ENCODE measurements around the gene PLXNA2. TPM values are rescaled to one million over a fixed set of nuclear protein-coding genes. Genes with fewer than 3 reads are reported as not detected.
A peak's percentile ranks its signal among the peaks of the same experiment; 100 is the strongest.

The PLXNA2 gene
- total and polyA plus RNA-seq, 2 of the 8 experiments (the other 6 are each of a cell fraction or from before 2014, with no cell fraction given) = 0.33 to 1.5 TPM

DNA sequence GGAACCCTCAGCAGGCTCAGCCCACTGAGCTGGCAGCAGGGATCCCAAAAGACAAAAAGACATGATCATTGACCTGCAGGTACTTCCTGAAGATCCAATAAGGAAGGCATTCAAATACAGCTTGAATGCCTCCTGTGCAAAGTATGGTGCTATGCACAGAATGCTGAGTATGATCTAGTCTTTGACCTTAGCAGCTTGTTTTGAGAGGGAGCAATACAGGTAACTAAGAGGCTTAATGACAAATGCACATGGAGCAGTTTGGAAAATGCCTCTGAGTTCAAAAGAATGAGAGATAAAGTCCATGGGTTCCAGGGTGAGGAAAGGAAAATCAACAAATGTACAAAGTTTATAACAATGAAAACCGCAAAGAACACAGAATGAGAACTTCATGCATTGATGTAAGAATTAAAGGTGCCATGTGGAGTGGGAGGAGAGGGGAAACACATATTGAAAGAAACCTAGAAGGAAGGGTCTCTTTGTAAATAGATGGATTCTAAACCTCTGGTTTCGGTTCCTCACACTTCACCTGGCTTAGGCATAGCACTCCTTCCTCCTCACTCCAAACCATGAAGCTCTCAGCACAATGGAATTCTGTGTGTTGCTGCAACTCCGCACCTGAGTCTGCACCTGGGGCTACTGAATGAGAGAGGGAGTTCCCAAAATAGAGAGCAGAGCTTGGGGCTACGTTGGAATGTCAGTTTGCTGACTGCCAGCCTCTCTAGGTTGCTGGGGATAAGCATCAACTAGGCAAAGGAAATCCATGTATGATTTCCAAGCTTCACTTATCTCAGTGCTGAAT is 77.6 kb downstream of the PLXNA2 start:
- Histone ChIP-seq H3K4ac (replicated peaks; ENCODE audit: insufficient read length, low read depth, low read length) (no peak overlapping the region), H3K9ac (replicated peaks in 1 of 4; ENCODE audit: extremely low read depth in 1 of 4, low read depth in 3 of 4, low read length in 3 of 4) (no peak overlapping the region), H4K8ac (ENCODE audit: extremely low read depth, insufficient read depth, low read length) (no peak overlapping the region), H3K23me2 (ENCODE audit: low read depth, low read length) (no peaks in the 10 kb centered on the region), H3K23ac (ENCODE audit: insufficient read length) (no peak overlapping the region), H4K91ac (replicated peaks; ENCODE audit: insufficient read length, low read length) (no peak overlapping the region), H3K4me1 (replicated peaks in 1 of 4; ENCODE audit: control insufficient read depth in 3 of 4, insufficient read depth in 4 of 4, low read length in 3 of 4) (peaks cover 4 to 17% (median 12%) of the 10 kb centered on the region in 4 experiments), H2AFZ (ENCODE audit: low read length) (no peak overlapping the region), H2BK5ac (ENCODE audit: low read depth, low read length) (no peak overlapping the region), H2BK12ac (ENCODE audit: low read depth, low read length) (no peak overlapping the region), H3K4me2 (ENCODE audit: insufficient read depth in 1 of 2, low read depth in 2 of 2, low read length in 2 of 2) (no peak overlapping the region; a peak in 1 of 4 replicates), H3K79me2 (ENCODE audit: control insufficient read depth in 1 of 2, insufficient read depth in 2 of 2, low read length in 2 of 2) (no peaks in the 10 kb centered on the region), H3K27me3 (replicated peaks in 1 of 4; ENCODE audit: control insufficient read depth in 3 of 4, extremely low read depth in 1 of 4, insufficient read depth in 3 of 4, low read length in 3 of 4) (no peaks in the 10 kb centered on the region), H3K36me3 (ENCODE audit: control insufficient read depth in 2 of 4, insufficient read depth in 4 of 4, low read length in 3 of 4) (no peaks in the 10 kb centered on the region), H4K20me1 (replicated peaks in 1 of 2; ENCODE audit: control insufficient read depth in 1 of 2, insufficient read depth in 2 of 2, low read length in 2 of 2) (no peaks in the 10 kb centered on the region), H2AK5ac (ENCODE audit: low read depth, low read length) (no peak overlapping the region), H3K79me1 (ENCODE audit: low read depth, low read length) (no peaks in the 10 kb centered on the region; the same call in 1 of the 2 replicates), H3K56ac (replicated peaks; ENCODE audit: insufficient read length, low read depth, low read length) (no peak overlapping the region), H2BK120ac (replicated peaks; ENCODE audit: low read depth, low read length) (no peak overlapping the region), H2BK15ac (ENCODE audit: low read length) (no peak overlapping the region), H3K27ac (ENCODE audit: low read depth, low read length) (no peak overlapping the region), H3K18ac (ENCODE audit: extremely low read depth, low read length) (no peak overlapping the region), H4K5ac (ENCODE audit: insufficient read length, low read depth, low read length) (no peak overlapping the region), H2BK20ac (ENCODE audit: low read length) (no peak overlapping the region), H3K14ac (ENCODE audit: insufficient read length) (no peak overlapping the region), H3K9me3 (ENCODE audit: insufficient read depth in 2 of 2, low read depth in 1 of 2, low read length in 1 of 2) (no peaks in the 10 kb centered on the region), H3K4me3 (ENCODE audit: extremely low read depth in 1 of 4, insufficient read depth in 2 of 4, low read depth in 3 of 4, low read length in 4 of 4) (no peak overlapping the region)
- DNase-seq (ENCODE audit: low read depth in 1 of 2, low spot score in 2 of 2) (no peak), FAIRE-seq (no peak)
- ChIA-PET POLR2A (ENCODE audit: partially characterized antibody) (interaction anchor here (0.7 kb wide), 1 partner anchor 43 kb away, joined by 3 read pairs; no protein-coding TSS in a partner anchor), CTCF (ENCODE audit: partially characterized antibody) (interaction anchor here (0.7 to 3.9 kb wide), 10 partner anchors 8 to 185 kb away, joined by 3 to 28 read pairs (median 4); partner anchors contain the start of gene PLXNA2)
- 55% methylated on average over 4 of the region's 4 CpGs; no CpG with 5 or more reads in 1 of the 2 experiments for WGBS, 2 experiments (ENCODE audit: extremely low coverage in 1 of 2, insufficient coverage in 1 of 2, insufficient read length in 1 of 2, insufficient replicate concordance in 2 of 2, low coverage in 1 of 2, low lambda C conversion rate in 2 of 2, missing lambda C conversion rate in 1 of 2)
- no peak for TF ChIP-seq TBP (IDR thresholded peaks at IDR 0.05; ENCODE audit: low read depth, low read length)
- no peak for TF ChIP-seq POU5F1 (IDR thresholded peaks at IDR 0.05; ENCODE audit: low read depth, low read length)
- TF ChIP-seq BACH1 (IDR thresholded peaks at IDR 0.05; ENCODE audit: low read length) = no peak
- TF ChIP-seq ZNF274 (IDR thresholded peaks at IDR 0.05; ENCODE audit: borderline replicate concordance, extremely low read depth, low read length) = no peak
- no peak for TF ChIP-seq CBX8 (IDR thresholded peaks at IDR 0.05; ENCODE audit: borderline replicate concordance, low read depth, low read length)
- TF ChIP-seq, protein P1, sequence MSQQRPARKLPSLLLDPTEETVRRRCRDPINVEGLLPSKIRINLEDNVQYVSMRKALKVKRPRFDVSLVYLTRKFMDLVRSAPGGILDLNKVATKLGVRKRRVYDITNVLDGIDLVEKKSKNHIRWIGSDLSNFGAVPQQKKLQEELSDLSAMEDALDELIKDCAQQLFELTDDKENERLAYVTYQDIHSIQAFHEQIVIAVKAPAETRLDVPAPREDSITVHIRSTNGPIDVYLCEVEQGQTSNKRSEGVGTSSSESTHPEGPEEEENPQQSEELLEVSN (IDR thresholded peaks at IDR 0.05) = no peak
- no peak for TF ChIP-seq KDM1A (IDR thresholded peaks at IDR 0.05; ENCODE audit: borderline replicate concordance, low read length)
- peak; percentile 56 for TF ChIP-seq TEAD4 (IDR thresholded peaks at IDR 0.05; ENCODE audit: low read depth, low read length)
- no peak for TF ChIP-seq HDAC2 (IDR thresholded peaks at IDR 0.05; ENCODE audit: borderline replicate concordance in 1 of 2, low read depth in 2 of 2, low read length in 2 of 2)
- TF ChIP-seq SP1 (IDR thresholded peaks at IDR 0.05; ENCODE audit: low read depth, low read length) = no peak
- no peak for TF ChIP-seq FOSL1 (IDR thresholded peaks at IDR 0.05; ENCODE audit: insufficient read depth, low read depth, low read length)
- no peak for TF ChIP-seq HDAC6 (IDR thresholded peaks at IDR 0.05; ENCODE audit: low read depth, low read length)
